Esophagus mucosa (tissue), 1 donor: ENCODE data around the gene CHDH. TPM values are rescaled to one million over a fixed set of nuclear protein-coding genes. Genes with fewer than 3 reads are reported as not detected.

Experiments used
- ATAC-seq: fragments of 200-7000 bp; cut with Tn5 transposase; one replicate; pipeline ENCODE4 v1.9.1; 2020
- total RNA-seq: library from RNA; stranded (reverse); gene quantifications from one replicate; pipeline ENCODE4 v1.2.4, GENCODE V29; 2023
- donor health status: DM: yes; HTN: yes; CAD: no.

The CHDH gene
- total RNA-seq, 1 donor from 2014 or later = 1.6 TPM

DNA sequence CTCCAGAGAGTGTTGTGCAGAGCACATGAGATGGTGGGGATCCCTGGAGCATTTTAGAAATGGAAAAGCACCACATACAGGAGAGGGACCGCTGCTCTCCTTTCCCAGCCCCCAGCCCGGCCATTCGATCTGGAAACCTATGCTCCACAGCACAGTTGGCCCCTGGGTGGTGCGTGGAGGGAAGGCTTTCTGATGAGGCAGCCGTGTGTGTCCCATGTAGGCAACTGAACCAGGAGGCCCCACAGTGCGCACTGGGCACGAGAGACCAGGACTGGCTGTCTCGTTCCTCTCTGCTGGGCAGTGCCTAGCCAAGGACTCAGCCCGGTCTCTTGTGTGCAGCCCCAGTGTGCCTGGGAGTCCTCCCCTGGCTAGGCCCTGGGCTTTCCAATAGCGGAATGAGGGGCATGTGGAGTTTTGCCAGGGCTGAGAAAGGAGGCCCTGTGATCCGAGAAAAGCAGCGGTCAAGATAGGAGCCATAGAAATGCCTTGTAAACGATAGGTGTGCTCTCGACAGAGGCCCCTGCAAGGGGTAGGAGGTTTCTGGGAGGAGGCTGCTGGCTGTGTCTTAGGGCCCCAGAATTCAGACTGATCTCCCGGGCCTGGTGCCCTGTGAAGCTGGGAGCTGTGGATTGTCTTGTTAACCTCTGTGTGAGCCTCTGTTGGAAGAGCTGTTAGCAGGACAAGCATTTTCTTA, 39.0 kb downstream of the CHDH start:
- ATAC-seq = no peak

DNA sequence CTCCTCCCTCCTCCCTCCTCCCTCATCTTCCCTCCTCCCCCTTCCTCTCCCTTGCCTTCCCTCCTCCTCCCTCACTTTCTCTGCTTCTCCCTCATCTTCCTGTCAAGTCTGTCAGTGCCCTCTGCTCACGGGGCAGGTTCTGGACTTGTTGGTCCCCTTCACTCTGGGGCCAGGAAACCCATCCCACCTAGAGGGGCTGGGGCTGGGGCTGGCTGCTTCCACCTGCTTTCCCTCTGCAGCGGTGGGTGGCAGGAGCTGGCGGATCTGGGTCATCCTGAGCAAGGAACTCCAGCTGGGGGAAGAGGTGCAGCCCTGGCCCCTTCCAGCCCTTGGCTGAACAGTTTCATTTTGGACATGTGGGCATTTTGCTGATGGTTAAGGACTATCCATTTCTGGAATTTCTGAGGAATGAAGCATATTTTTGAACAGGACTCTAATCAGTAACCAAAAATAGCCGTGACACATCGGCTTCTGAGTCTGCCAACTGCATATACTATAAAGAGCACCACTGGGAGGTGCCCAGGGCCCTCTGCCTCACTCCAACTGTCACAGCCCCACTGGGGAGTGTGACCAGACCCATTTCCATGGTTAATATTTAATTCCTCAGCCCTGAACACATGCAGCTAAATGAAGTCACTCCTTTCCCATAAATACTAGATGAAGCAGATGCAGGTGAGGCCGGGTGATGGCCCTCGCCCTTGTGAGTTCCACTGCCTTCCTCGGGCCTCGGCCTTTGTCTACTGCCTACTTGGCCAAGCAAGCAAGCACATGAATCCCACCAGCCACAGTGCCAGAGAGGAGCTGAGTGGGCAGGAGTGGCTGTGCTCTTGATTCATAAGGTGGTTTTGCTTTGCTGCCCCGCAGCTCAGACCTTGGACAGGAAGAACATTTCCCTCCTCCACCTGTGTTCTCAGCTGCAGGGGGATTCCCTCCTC, 39.8 kb downstream of the CHDH start:
- ATAC-seq = no peak

DNA sequence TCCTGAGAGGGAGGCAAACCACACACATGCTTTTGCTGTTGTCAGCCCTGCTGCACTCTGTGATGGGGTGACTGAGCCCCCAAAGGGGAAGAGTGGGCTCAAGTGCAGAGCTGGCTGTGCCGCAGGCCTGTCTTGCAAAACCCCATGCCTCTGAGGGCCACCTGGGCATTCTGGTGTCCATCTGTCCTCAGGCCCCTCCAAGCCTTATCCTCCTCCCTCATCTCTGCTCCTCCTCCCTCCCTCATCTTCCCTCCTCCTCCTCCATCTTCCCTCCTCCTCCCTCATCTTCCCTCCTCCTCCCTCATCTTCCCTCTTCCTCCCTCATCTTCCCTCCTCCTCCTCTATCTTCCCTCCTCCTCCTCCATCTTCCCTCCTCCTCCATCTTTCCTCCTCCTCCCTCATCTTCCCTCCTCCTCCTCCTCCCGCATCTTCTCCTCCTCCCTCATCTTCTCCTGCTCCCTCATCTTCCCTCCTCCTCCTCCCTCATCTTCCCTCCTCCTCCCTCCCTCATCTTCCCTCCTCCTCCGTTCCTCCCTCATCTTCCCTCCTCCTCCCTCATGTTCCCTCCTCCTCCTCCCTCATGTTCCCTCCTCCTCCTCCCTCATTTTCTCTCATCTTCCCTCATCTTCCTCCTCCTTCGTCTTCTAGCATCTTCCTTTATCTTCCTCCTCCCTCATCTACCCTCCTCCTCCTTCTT, 40.6 kb downstream of the CHDH start:
- no peak for ATAC-seq

DNA sequence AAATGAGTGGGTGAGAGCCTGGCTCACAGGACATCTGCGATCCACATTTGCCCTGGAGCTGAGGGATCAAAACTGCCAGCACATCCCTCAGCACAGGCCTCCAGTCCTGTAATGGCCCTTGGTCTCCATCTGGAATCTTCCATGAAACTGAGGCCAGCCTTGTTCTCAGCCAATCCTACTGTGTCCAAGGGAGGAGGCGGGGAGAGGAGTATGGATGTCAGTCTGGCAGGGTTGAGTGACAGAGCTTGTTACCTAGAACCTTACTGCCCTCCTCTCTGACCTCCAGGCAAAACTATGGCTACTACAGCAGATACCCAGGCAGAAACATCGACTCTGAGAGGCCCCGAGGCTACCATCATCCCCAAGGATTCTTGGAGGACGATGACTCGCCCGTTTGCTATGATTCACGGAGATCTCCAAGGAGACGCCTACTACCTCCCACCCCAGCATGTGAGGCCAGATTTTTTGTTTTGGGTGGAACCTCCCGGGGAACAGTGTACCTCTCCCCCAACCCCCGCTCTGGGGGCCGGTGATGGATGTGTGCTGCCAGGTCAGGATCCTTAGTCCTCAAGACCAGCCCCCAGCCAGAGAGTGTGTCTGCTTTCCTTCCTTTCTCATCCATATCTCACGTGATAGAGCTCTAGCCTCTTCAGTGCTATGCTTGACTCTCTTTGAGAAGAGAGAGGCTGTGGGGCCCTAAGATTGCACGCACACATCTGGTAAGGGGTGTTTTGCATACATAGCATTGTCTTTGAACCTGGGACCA, 41.3 kb downstream of the CHDH start:
- ATAC-seq = no peak

DNA sequence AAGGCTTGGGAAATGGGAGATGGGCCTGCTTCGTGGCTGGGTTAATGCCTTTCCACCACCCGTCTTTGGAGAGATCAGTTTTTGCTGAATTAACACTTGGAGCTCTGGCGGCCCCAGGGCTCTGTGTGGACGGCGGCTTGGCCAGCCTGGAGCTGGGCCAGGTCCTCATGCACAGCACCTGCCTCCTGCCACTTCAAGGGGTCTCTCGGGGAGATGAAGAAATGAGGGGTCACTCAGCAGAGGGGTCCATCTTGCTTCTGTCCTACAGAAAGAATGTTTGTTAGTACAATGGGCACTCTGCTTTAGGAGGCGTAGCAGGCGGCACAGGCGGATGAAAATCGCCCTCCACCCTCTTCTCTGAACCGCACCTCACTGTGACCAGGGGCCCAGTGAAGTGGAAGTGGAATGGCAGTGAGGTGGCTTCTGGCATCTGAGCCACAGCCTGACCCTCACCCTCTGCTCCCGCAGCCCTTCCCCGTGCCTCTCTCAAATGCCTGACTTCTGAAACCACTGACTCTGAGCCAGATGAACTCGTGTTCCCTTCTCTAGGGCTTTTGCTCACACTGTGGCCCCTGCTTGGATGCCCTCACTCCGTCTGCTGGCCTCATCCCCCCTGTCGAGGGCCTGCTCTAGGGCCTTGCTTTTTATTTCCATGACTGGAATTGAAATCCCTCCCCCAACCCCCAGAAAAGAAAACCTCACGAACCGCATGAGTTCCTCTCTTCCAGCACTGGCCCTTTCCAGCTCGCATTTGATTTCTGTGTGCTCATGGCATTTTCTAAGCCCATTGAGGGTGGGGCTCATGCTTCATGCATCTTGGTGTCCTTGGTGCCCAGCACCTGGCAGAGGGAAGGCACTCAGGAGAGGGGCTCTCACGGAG, 42.2 kb downstream of the CHDH start:
- no peak for ATAC-seq

DNA sequence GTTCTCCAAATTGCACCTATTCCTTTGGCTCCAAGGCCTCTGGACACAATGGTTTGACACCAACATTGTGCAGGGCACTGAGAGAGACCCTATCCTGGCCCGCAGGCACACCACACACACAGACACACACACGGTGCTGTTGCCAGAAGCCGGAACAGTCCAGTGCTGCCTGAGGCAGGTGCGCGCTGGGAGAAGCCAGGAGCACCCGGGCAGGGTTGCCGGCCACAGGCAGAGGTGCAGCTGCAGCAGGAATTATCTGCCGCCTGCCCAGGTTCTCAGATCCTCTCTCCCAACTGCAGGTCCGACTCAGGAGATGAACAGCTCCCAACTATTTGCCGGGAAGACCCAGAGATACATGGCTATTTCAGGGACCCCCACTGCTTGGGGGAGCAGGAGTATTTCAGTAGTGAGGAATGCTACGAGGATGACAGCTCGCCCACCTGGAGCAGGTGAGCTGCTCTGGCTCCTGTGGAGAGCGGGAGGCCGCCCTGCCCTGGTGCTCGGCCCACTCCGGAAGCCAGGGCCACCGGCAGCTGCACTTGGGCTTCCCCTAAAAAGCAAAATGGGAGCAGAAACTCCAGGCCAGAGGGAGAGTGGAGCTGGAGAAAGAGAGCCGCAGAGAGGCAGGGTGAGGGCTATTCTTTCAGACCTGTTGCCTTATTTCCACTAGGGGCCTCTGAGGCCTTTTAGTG, 42.9 kb downstream of the CHDH start:
- no peak for ATAC-seq

DNA sequence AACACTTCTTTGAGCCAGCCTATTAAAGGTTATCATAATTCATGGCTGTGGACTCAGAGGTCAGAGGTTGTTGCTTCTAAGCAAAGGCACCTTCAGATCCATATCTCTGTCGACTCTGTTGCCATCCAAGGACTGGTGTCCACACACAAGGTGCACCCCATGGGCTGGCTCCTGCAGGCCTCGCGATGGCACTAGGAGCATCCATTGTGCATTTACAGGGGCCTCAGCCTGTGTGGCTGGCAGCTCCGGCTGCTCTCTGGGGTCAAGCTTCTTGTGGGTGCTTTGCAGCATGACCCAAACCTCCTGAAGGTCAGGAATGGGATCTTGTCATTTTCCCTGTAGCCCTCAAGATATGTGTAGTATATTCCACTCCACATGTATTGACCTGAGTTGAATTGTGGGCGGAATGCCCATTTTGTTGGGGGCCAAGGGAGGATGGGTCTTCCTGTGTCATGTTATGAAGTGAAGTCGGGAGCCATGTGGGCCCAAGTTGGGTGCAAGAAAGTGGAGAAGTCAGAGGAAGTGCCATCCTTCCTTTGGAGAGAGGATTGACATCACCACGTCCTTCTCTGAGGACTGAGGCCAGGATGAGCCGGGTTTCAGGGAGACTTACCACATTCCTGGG, 43.9 kb downstream of the CHDH start:
- no peak for ATAC-seq

DNA sequence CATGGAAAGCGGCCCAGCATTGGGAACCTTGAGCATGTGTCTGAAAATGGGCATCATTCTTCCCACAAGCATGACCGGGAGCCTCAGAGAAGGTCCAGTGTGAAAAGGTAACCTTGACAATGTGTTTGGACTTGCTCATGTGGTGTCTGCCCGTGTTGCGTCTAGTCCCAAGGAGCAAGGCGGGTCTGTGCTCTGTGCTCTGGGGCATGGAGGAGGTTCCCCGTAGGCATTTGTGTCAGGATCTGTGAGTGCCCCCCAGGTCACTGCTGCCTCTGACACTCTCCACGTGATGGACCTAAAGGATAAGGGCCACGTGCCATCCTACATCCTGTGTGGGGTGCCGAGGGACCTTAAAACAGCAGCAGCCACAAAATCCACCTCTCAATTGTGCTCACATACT, 44.9 kb downstream of the CHDH start:
- no peak for ATAC-seq

DNA sequence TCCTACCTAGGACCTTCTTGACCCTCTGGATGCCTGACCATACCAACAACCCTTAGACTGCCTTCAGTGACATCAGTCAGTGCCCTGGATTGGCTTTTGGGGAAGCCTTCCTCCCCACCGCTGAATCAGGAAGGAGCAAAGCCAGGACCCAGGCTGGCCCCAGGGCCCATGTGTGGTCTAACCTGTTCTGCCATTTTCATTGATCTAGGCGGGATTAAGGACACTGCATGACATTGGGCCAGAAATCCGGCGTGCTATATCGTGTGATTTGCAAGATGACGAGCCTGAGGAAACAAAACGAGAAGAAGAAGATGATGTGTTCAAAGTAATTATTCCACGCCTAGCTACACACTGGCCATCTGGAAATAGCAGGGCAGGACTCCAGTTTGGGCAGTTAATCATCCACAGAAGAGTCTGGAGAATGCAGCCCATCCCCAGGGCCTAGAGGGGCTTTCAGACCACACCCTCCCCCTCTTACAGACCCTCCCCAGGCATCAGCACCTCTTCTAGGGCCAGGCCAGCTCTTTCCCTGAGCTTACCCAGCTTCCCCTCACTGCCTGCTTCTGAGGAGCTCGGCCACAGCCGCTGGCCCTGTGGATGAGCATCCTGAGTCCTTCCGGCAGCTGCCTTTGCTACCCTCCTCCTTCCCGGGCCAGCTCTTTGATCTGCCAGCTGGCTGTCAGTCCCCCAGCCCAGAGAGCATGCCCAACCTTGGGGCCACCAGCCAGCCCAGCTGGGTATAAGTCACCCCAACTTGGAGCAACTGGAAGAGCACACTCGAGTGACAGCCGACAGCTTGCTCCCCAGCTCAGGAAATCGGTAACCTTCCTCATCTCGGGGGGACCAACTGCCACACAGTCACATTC, 45.9 kb downstream of the CHDH start:
- ATAC-seq = peak; percentile 90

DNA sequence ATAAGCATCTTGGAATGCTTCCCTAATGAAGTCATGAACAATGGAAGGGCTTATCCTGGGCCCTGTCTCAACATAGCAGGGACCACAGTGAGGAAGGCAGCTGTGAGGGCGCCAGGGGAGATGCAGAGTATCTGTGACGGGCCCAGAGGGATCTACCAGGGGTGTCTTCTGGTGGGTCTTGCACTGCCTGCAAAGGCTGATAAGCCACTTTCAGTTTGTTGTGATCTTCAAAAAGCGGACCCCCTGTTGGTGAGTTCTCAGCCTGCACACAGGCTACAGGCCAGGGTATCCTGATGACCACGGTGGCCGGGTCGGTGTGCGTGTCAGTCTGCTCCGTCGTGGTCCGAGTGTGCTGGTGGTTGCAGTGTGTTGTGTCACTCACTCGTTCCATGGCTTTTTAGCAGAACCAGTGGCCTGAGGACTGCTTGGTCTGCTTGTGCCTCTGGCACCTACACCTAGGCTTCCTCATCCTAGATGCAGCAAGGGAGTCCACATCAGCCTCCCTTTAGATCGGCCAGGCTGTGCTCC, 46.8 kb downstream of the CHDH start:
- no peak for ATAC-seq

DNA sequence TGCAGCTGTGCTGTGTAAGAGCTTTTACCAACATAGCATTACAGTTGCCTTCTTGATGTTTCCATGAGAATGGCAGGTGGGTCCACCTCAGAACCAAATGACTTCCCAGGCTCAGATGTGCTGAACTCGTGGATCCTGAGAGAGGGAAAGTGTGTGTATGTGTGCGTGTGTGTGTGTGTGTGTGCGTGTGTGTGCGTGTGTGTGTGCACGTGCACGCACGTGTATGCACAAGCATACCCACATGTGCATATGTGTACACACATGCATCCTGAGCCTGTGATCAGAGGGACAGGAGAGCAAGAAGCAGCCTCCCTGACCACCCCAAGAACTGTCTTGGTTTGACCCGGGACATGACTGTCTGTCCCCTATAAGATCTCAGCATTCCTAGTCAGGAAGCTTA, 48.1 kb downstream of the CHDH start:
- no peak for ATAC-seq

DNA sequence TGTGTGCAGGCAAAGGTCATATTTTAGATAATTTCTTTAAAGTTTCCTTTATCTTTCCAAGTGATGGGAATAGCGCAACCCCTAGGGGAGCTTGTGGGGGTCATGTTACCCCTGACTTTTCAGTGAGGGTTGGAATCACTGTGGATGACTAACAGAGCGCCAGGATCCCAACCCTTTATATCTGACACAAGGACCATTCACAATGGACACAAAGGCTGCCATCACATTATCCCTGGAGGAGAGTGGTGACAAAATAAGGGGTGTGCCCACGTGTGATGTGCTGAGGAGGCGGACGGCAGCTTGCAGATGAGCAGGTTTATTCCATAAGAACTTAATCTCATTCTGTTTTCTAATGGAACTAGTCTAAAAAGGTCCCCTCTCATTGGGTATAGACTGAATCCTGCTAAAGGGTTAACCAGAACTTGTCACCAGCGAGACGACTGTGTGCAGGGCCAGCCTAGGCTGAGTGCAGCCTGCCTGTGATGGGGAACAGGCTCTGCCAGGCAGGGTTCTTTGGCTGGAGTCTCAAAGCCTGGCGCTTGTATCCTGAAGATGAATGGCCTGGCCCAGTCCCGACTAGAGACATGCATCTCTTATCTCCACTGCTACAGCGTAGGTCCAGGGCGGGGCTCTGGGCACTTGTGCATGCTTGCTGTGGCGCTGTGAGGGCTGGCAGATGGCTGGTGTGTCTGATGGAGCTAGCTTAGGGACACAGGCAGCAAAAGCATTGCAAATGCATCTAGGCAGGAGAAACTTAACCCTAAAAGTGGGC, 50.2 kb downstream of the CHDH start:
- ATAC-seq = peak; percentile 6

DNA sequence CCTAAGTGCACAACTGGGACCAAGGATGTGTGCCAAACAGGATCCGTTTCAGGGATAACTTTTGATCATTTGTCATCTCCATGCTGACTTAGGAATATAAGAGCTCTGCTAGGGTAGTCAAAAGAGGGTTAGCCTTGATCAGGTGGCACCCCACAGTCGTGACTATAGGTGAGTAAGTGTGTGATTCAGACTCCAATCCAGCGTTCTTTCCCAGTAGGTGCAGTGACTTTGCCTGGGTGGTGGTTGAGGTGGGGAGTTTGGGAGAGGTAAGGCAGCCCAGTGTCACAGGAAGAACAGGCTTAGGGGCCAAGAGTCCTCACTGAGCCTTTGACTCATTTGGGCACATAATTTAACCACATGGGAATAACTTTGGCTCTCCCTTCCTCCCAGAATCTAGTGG, 51.0 kb downstream of the CHDH start:
- peak; percentile 88 for ATAC-seq

DNA sequence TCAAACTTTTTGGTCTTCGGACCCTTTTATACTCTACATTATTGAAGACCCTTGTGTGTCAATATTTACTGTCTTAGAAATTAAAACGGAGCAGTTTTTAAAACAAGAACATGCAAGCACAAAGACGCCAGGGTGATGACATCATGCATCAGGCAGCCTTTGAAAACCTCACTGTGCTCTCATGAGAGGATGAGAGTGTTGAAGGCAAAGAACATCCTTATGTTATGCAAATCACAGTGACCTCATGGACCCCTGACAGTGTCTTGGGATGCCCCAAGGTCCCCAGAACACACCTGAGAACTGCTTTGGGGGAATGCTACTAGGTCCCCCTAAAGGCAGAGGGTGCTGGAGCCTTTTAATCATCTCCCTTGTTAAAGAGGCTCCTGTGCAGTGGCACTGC, 51.6 kb downstream of the CHDH start:
- ATAC-seq = peak; percentile 49

DNA sequence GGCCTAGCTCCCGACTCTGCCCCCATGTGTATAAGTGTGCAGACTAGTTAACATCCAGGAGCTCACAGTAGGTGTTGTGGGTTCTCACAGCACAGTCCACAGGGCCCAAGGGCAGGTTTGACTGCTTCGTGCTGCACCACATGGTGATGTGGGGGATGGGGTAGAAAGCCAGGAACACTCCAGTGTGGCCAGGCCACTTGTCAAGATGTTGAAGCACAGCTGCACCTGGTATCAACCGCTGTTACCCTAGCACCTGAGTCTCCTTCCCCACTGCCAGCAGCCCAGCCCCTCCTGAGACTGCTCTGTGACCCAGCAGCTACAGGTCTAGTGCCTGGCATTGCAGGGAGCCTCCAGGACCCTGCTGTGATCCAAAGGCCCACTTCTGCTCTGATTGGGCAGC, 53.4 kb downstream of the CHDH start:
- no peak for ATAC-seq

DNA sequence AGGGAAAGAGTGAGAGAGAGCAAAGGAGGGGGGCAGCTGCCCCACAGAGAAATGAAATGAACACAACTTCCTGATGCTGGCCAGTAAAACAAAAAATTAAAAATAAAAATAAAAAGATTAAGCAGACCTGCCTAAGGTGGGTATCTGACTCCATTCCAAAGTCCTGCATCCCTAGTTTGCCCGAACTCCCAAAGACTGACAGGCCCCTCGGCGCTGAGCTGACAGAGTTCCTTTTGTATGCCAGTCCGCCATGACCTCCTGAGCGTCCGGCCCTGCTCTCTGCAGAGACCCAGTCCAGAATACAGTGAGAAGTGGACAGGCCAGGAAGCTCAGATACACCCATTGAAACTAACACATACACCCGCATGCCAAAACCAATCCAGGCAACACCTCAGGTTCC, 54.9 kb downstream of the CHDH start:
- ATAC-seq = no peak

DNA sequence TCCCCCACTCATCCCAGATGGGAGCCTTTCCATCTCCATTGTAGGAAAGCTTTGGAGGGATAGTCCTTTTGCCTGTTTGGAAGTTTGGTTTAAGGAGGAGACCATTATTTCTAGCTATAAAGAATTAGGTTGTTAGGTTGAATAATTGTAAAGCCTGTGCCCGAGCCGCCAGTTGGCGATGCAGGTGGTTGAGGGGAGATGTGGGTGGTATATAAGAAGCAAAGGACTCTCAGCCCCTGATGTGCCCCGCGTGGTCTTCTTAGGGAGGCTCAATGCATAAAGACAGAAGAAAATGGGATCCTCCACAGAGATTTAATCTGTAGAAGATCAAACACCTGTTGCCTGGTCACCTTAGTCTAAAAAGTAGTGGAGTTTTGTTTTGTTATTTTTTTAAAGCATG, 55.7 kb downstream of the CHDH start:
- ATAC-seq = no peak

DNA sequence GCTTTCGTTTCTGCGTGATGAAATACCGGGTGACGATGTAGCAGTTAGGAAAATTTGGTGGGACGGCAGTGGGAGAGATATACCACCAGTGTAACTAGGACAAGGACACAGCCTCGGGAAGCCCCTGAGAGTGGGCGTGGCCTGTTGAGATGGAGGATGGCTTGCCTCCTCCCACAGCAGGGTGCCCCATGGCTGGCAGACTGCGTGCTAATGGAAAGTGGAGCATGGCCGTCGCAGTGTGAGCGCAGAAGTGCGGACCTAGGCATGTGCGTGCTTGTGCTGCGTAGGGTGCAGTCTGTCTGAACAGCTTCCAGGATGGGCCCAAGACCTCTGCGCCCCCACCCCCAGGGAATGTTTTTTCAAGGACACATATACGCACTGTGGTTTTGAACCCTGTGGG, 56.8 kb downstream of the CHDH start:
- ATAC-seq = no peak
